HG03565 (cell line): ENCODE measurements around the gene KIAA1549.

ENCODE experiments used
- ATAC-seq: cut with Tn5 transposase; IDR thresholded peaks from one replicate; pipeline ENCODE4 v1.9.1; 2021; ENCODE audit warnings: mild to moderate bottlenecking, moderate library complexity; ENCODE audit not compliant: unreplicated experiment

Gene KIAA1549

DNA sequence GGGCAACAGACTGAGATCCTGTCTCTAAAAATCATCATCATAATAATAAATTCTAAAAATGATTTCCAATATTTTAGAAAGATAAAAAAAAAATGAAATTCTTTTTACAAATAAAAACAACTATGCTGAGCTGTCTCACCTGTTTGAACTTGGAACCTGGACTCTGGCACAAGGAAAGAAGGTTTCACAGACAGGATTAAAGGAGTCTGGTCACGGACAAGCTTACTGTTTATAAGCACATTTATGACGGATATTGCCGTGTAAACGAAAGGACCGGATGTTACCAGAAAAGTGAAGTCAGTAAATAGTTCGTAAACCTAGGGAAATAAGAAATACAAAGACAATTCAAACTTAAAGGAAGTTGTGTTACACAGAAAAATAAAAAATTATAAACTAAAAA lies 70.2 kb downstream of the KIAA1549 start:
- ATAC-seq: no peak

DNA sequence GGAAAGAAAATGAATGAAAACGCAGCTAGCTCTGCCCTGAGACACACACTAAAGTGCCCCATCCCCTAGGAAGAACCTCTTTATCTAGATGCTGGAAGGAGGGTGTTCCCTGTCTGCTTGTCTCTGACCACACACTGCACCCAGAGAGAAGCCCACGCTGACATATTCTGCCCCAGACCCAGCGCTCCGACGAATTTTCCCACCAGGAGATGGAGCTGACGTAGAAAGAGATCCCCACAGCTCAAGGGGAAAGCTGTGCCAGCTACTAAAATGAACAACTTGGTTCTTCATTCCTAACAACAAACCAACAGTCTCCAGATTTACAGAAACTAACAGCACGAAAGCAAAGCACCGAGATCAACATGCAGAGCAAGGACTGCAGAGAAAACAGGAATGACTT lies 73.3 kb downstream of the KIAA1549 start:
- ATAC-seq: no peak

GRCh38 chr7:138907201-138907847 lies 73.9 kb downstream of the KIAA1549 start:
- no peak for ATAC-seq

DNA sequence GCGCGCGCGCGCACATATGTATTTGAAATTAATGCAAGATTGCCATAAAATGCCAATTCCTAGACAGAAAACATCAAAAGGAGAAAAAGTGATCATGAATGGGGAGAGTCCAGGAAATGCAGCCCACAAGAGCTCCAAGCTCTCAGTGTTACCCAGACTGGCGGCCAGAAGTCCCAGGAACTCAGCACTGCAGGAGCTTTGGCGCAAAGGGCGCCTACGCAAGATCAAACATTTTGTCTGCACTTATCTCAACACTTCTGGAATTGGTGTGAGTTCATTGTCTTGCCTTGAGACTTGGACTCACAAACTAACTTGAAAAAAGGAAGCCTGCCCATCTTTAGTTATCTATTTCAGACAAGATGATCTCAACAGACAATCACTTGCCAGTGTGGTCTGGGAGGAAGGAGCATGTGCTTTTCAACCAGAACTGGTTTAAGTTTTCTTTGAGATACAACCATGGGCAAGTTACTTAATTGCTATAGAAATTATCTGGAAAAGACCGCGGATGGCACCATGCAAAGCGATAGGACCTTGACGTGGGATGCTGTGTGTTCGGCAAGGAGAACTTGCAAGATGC lies 77.2 kb downstream of the KIAA1549 start:
- no peak for ATAC-seq

- ATAC-seq: no peak
These were observed 77.9 kb downstream of the KIAA1549 start for GRCh38 chr7:138903186-138903820.

GRCh38 chr7:138902161-138902560 lies 79.0 kb downstream of the KIAA1549 start:
- no peak for ATAC-seq

DNA sequence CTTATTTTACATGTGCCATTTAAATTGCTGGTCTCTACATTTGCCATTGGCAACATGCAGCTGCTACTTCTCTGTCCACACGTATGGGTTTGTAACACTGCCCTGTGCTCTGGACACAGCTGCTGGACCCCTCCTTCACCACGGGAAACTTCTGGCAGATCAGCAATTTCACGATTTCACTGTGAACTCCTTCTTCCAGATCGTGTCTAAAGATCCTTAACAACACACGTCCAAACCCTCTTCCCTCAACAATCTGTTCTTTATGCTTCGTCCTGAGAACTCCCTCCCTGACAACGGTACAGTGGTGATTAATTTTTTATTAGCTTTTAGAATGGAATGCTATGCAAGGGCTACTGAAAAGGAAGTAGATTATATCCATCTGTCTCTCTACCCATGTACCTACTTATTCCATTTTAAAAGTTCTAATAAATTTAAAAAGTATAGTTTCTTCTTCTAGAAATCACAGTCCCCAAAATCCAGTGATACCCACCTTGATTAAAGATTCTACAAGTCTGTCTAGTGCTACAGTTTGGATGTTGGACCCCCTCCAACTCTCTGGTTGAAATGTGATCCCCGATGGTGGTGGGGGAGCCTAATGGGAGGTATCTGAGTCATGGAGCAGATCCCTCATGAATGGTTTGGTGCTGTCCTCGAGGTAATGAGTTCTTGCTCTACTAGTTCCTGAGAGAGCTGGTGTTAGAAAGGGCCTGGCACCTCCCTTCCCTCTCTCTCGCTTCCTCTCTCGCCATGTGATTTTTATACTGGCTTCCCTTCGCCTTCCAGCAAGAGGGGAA lies 81.0 kb downstream of the KIAA1549 start:
- ATAC-seq: no peak

GRCh38 chr7:138898802-138899201 lies 82.4 kb downstream of the KIAA1549 start:
- no peak for ATAC-seq

DNA sequence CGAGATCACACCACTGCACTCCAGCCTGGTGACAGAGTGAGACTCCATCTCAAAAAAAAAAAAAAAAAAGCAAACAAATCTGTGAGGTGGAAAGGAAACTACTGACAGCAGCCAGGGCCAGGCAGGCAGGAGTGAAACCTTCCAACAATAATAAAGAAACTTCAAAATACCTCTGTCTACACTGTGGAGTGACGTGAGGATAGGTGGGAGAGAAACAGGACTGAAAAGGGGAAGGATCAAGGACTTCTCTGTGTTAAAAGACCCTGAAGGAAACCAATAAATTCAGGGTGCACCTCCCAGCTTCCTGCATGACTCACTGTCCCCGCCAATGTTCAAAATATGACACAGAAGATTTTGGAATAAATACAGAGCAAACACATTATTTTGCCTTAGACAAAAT lies 82.9 kb downstream of the KIAA1549 start:
- ATAC-seq: no peak

DNA sequence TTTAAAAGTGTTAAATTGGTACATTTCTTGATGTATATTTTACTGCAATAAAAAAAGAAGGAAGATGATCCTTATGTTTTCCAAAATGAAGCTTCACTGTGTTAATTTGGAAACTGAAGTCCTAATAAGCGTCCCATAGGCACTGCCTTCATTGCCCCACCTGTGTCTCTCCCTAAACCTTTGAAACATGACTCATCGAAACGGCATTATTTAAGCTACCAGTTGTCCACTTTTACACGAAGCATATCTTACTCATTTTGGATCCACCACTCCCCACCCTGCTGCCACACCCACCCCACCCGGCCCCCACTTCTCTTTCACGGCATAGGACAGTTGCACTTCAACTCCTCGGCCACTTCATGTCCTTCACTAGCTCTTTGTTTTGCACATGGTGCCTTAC lies 85.5 kb downstream of the KIAA1549 start:
- no peak for ATAC-seq

GRCh38 chr7:138893258-138893657 lies 87.9 kb downstream of the KIAA1549 start:
- ATAC-seq: no peak

- no peak for ATAC-seq
These were observed 88.4 kb downstream of the KIAA1549 start for GRCh38 chr7:138892812-138893211.

DNA sequence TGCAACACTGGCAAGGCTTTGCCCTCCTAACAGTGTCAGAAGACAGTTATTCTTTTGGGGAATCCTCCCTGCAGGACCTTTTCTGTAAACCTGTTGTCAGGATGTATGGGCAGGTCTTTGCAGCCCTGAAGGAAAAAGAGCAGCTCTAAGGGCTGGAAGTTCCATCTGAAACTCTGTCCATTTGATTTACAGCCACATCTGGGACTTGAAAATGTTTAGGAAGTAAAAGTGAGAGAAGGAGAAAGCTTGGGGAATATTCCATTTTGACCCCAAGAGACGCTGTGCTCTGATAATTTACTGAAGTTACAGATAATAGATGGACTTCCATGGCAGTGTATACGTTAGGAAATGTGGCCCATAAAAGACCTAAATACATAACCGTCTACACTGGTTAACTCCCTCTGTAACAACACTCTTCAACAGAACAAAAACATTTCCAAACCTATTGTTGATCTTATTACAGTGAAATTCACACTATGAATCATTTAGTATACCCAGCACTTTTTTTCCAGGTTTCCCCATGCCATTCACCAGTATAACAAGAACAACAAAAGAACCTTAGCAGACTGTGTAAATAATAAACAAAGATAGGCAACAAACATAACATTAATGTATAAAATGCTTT lies 89.1 kb downstream of the KIAA1549 start:
- no peak for ATAC-seq

GRCh38 chr7:138891446-138891810 lies 89.8 kb downstream of the KIAA1549 start:
- no peak for ATAC-seq

- ATAC-seq: no peak
These were observed 90.4 kb downstream of the KIAA1549 start for GRCh38 chr7:138890499-138891445.

GRCh38 chr7:138889582-138890498 lies 91.3 kb downstream of the KIAA1549 start:
- no peak for ATAC-seq

DNA sequence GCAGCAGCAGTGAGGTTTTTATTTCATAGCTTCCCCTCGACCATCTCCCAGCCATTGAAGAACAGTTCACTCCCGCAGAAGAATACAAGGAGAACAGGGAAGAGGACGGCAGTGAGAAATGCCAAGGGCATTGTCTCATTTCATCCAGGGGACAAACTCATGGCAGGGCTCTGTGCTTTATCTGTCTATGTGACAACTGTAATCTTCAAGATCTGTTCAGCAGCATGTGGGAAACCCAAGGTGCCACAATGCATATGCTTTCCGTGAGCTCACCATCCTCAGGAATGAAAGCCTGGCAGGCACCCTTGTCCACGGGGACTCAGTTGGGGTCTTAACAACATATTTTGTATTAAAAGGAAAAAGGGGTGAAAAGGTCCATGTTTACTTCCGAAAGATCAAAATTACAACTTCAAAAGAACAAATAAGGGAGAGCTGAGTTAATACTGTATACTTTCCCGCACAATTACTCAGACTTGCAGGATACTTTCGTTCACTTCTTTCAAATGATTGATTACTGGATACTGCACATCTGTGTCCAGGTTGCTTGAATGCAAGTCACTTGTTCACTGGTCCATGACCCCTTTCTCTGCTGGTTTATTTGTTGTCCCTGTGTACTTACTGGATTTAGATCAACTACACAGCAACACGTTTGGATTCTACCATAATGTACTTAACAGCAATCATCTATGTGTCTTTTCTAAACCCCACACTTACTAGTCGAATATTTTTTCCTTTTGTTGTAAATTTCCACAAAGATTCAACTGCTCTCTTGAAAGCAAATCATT lies 93.1 kb downstream of the KIAA1549 start:
- no peak for ATAC-seq

GRCh38 chr7:138887085-138887710 lies 94.0 kb downstream of the KIAA1549 start:
- ATAC-seq: no peak
